RWPE2 (cell line): ENCODE results near the gene CRYBG1.

ENCODE experiments used
- ATAC-seq: fragments of 200-7000 bp; cut with Tn5 transposase; 3 replicates; pipeline ENCODE4 v1.9.1; 2021; ENCODE audit warnings: low read depth
- DNase-seq: peaks from one replicate; pipeline ENCODE4 v3.0.0-alpha.2; 2020; ENCODE audit warnings: low spot score
- H3K27ac ChIP-seq: fragments of 450-650 bp; 2 replicates; pipeline ENCODE4 v1.5.1; 2017; ENCODE audit warnings: mild to moderate bottlenecking; ENCODE audit not compliant: poor library complexity, severe bottlenecking
- H3K27me3 ChIP-seq: fragments of 250-450 bp; sonication (Bioruptor Pico); 2 replicates; pipeline ENCODE4 v1.5.1; 2021; ENCODE audit warnings: mild to moderate bottlenecking, moderate library complexity; ENCODE audit not compliant: insufficient read depth, poor library complexity, severe bottlenecking
- H3K36me3 ChIP-seq: fragments of 250-450 bp; sonication (Bioruptor Pico); 2 replicates; pipeline ENCODE4 v1.5.1; 2020; ENCODE audit warnings: low read depth, mild to moderate bottlenecking, moderate library complexity
- H3K4me1 ChIP-seq: fragments of 250-450 bp; sonication (Bioruptor Pico); 2 replicates; pipeline ENCODE4 v1.5.1; 2021; ENCODE audit warnings: mild to moderate bottlenecking, moderate library complexity; ENCODE audit not compliant: insufficient read depth, poor library complexity, severe bottlenecking
- H3K4me3 ChIP-seq: fragments of 250-450 bp; sonication (Bioruptor Pico); 2 replicates; pipeline ENCODE4 v1.5.1; 2021; ENCODE audit warnings: mild to moderate bottlenecking, moderate library complexity; ENCODE audit not compliant: severe bottlenecking
- H3K9me3 ChIP-seq: fragments of 250-450 bp; sonication (Bioruptor Pico); 2 replicates; pipeline ENCODE4 v1.5.1; 2021; ENCODE audit warnings: mild to moderate bottlenecking, moderate library complexity; ENCODE audit not compliant: severe bottlenecking
- CTCF ChIP-seq: fragments of 450-650 bp; IDR thresholded peaks from one replicate; pipeline ENCODE4 v1.5.1; 2017; ENCODE audit warnings: mild to moderate bottlenecking, moderate library complexity; ENCODE audit not compliant: poor library complexity, severe bottlenecking

The CRYBG1 gene

GRCh38 chr6:106540432-106540831 lies 179.9 kb downstream of the CRYBG1 start:
- H3K27me3 ChIP-seq, result no peaks in the 10 kb centered on the region
- no peaks in the 10 kb centered on the region for H3K9me3 ChIP-seq
- peaks cover 90% of the 10 kb centered on the region for H3K36me3 ChIP-seq
- ATAC-seq (no peak), DNase-seq (no peak)
- peaks cover 17% of the 10 kb centered on the region for H3K4me1 ChIP-seq
- no peak for TF ChIP-seq CTCF
- H3K4me3 ChIP-seq, result no peak overlapping the region
- H3K27ac ChIP-seq, result no peak overlapping the region

- peaks cover 22% of the 10 kb centered on the region for H3K4me1 ChIP-seq
- H3K9me3 ChIP-seq, result no peaks in the 10 kb centered on the region
- TF ChIP-seq CTCF, result no peak
- peaks cover 94% of the 10 kb centered on the region for H3K36me3 ChIP-seq
- no peak for DNase-seq
- ATAC-seq, result no peak
- H3K27ac ChIP-seq, result no peak overlapping the region
- H3K27me3 ChIP-seq, result no peaks in the 10 kb centered on the region
- no peak overlapping the region for H3K4me3 ChIP-seq
Measured at GRCh38 chr6:106540907-106541306, 180.4 kb downstream of the CRYBG1 start.

GRCh38 chr6:106546261-106546690 lies 185.8 kb downstream of the CRYBG1 start:
- H3K4me1 ChIP-seq, result peaks cover 41% of the 10 kb centered on the region
- DNase-seq, result no peak
- H3K27me3 ChIP-seq, result no peaks in the 10 kb centered on the region
- no peak for TF ChIP-seq CTCF
- H3K27ac ChIP-seq, result peak overlapping the region; percentile 99
- no peak overlapping the region for H3K4me3 ChIP-seq
- peak; percentile 29 for ATAC-seq
- no peaks in the 10 kb centered on the region for H3K9me3 ChIP-seq
- H3K36me3 ChIP-seq, result peaks cover 86% of the 10 kb centered on the region

- Histone ChIP-seq H3K36me3 (peaks cover 86% of the 10 kb centered on the region), H3K9me3 (no peaks in the 10 kb centered on the region), H3K27ac (peak overlapping the region; percentile 99), H3K27me3 (no peaks in the 10 kb centered on the region), H3K4me1 (peaks cover 41% of the 10 kb centered on the region), H3K4me3 (no peak overlapping the region)
- DNase-seq (no peak), ATAC-seq (peak; percentile 81)
- no peak for TF ChIP-seq CTCF
Measured at GRCh38 chr6:106546691-106547414, 186.3 kb downstream of the CRYBG1 start.
